ENCODE data around the gene CBARP.
A peak's percentile ranks its signal among the peaks of the same experiment; 100 is the strongest.

GRCh38 chr19:1239796-1240737, 2.3 kb upstream of the CBARP start:
- TF ChIP-seq EZH2 (IDR thresholded peaks at IDR 0.05; ENCODE audit: borderline replicate concordance, low read depth, low read length, poor library complexity, severe bottlenecking), result no peak
- TF ChIP-seq CTCF (conservative IDR thresholded peaks at IDR 0.05; ENCODE audit: low read depth, low read length), result peak; percentile 60
